ENCODE measurements around the gene ERICH3. TPM values are rescaled to one million over a fixed set of nuclear protein-coding genes. Genes with fewer than 3 reads are reported as not detected.

ERICH3 gene, protein sequence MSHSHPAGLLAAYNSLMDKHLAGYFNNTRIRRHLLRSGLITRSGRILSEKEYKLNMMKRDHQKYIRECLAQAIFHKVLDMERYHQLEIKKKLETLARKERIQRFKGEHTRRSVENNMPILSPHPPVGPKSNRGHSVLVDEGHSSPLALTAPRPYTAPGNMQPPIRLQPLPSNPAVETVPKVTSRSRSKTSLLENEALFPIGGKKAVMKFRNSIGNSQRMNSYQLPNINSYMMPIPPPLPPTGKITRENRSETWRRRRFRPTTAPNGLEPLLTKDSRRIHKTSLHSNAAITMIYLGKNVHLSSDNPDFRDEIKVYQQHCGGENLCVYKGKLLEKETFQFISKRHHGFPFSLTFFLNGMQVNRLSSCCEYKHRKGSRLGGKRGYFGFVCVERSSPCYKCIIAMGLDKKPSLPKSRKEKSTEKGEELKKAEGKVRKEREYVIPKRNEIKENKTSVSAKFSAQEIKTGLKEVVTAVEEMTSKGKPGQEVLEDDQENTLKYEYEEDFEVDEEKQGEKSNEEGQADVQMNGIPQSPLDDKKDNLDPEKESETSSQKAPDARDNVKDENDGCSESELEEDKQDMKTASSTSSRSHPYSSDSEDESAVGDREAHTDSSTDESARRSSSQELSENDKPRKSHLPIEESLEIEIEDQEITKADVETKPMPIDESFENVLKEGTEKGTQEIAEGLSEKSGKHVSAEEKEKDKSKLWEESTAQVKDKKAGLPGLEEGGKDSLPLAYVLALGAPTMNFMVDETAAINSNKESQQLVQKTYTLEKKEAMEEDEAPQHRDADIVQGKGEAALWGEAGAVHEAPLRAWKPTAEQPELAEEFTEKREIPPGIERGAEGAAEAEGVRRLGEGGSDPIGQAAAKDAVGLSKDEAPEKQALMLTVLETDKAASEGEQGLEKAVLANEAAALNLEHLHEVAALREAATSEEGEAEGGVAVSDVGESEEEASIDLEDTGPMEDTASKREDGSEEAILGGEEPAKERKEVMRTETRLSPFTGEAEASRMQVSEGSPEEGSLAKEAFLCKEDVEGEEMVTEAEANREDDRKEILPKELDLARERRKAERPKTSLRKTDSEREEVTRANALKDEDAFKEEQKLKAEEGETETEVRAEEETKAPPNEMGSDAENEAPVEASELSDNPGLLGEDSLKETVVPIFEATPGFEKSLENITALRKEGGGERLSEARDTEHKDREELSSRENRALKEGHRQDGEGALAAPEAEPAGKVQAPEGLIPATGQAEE (N-terminal part only)
- total RNA-seq (2021): not detected in 2 replicates
- long read RNA-seq: 0 reads

- Mint-ChIP-seq H3K36me3 (ENCODE audit: insufficient read depth in 1 of 3, low read depth in 3 of 3) (peaks cover 4 to 7% (median 5%) of the 10 kb centered on the region in 3 experiments; a peak in 2 of 7 replicates), H3K27ac (peak within 1 kb of the TSS in 1 of 3 experiments; percentile 40; a peak in 1 of 7 replicates), H3K4me3 (peak within 1 kb of the TSS; percentile 50 to 55; a peak in 3 of 5 replicates), H3K27me3 (ENCODE audit: low read depth) (peaks cover 50% of the 10 kb centered on the region), H3K9me3 (peaks cover 12 to 14% of the 10 kb centered on the region in 2 experiments), H3K4me1 (peaks cover 17 to 18% of the 10 kb centered on the region in 2 experiments)
- Histone ChIP-seq H2BK20ac (ENCODE audit: low read depth, low read length, poor library complexity, severe bottlenecking) (no peak within 1 kb of the TSS), H2BK12ac (ENCODE audit: insufficient read length, low read depth, low read length) (no peak within 1 kb of the TSS), H2BK5ac (ENCODE audit: insufficient read length, low read length) (no peak within 1 kb of the TSS), H2AFZ (ENCODE audit: low read length) (peak within 1 kb of the TSS; percentile 73), H2BK15ac (ENCODE audit: low read depth, low read length) (no peak within 1 kb of the TSS), H3K14ac (ENCODE audit: insufficient read depth, low read length) (no peak within 1 kb of the TSS), H3K4me1 (ENCODE audit: insufficient read depth, low read length) (peaks cover 5% of the 10 kb centered on the region; the same call in 1 of the 2 replicates), H3K23me2 (ENCODE audit: insufficient read length, low read depth, low read length, poor library complexity, severe bottlenecking) (peaks cover 6% of the 10 kb centered on the region), H3K18ac (ENCODE audit: insufficient read length, low read depth, low read length) (no peak within 1 kb of the TSS), H4K91ac (ENCODE audit: insufficient read length, low read depth, low read length) (no peak within 1 kb of the TSS), H3K9me3 (ENCODE audit: control insufficient read depth, low read depth, low read length) (no peaks in the 10 kb centered on the region), H3K27me3 (ENCODE audit: insufficient read depth, low read length) (peaks cover 7% of the 10 kb centered on the region; the same call in 1 of the 2 replicates), H4K20me1 (ENCODE audit: control insufficient read depth, insufficient read depth, insufficient read length) (no peaks in the 10 kb centered on the region), H4K8ac (replicated peaks; ENCODE audit: insufficient read length, low read depth, low read length) (no peak within 1 kb of the TSS), H4K5ac (ENCODE audit: insufficient read length, low read depth, low read length) (no peak within 1 kb of the TSS), H3K4me2 (ENCODE audit: insufficient read depth, insufficient read length, low read length) (peak within 1 kb of the TSS; percentile 48), H3K27ac (ENCODE audit: insufficient read length, low read depth, low read length) (no peak within 1 kb of the TSS), H3T11ph (ENCODE audit: low read length) (no peak within 1 kb of the TSS), H3K4ac (ENCODE audit: low read depth, low read length) (no peak within 1 kb of the TSS), H3K79me1 (ENCODE audit: insufficient read depth, low read depth, low read length, poor library complexity, severe bottlenecking) (no peaks in the 10 kb centered on the region), H2BK120ac (ENCODE audit: low read depth, low read length, poor library complexity, severe bottlenecking) (no peak within 1 kb of the TSS), H2AK5ac (ENCODE audit: insufficient read length, low read length) (no peak within 1 kb of the TSS), H3K23ac (ENCODE audit: insufficient read length, low read depth, low read length) (no peak within 1 kb of the TSS), H3K79me2 (ENCODE audit: insufficient read depth, low read length) (no peaks in the 10 kb centered on the region), H3K56ac (ENCODE audit: insufficient read length, low read depth, low read length) (no peak within 1 kb of the TSS), H3K9ac (ENCODE audit: extremely low read depth, insufficient read length, low read length) (no peak within 1 kb of the TSS)
- TF ChIP-seq, protein P1, sequence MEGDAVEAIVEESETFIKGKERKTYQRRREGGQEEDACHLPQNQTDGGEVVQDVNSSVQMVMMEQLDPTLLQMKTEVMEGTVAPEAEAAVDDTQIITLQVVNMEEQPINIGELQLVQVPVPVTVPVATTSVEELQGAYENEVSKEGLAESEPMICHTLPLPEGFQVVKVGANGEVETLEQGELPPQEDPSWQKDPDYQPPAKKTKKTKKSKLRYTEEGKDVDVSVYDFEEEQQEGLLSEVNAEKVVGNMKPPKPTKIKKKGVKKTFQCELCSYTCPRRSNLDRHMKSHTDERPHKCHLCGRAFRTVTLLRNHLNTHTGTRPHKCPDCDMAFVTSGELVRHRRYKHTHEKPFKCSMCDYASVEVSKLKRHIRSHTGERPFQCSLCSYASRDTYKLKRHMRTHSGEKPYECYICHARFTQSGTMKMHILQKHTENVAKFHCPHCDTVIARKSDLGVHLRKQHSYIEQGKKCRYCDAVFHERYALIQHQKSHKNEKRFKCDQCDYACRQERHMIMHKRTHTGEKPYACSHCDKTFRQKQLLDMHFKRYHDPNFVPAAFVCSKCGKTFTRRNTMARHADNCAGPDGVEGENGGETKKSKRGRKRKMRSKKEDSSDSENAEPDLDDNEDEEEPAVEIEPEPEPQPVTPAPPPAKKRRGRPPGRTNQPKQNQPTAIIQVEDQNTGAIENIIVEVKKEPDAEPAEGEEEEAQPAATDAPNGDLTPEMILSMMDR (conservative IDR thresholded peaks at IDR 0.05): no peak
- peak; percentile 40 for DNase-seq
- no CpG with 5 or more reads among the region's 44 CpGs for WGBS (ENCODE audit: extremely low coverage, insufficient read length, low lambda C conversion rate)
These were observed at the start of gene ERICH3 for GRCh38 chr1:74673351-74674111. TSS of gene ERICH3 (minus strand) at chr1:74673792. CDS start at chr1:74673519, 273 bp downstream.

All from H9 (cell line).